HCT116 (cell line): ENCODE measurements around the gene STK24. TPM values are rescaled to one million over a fixed set of nuclear protein-coding genes. Genes with fewer than 3 reads are reported as not detected.

Experiments
- ATAC-seq: fragments of 200-7000 bp; cut with Tn5 transposase; 2 replicates; pipeline ENCODE4 v1.9.1; 2020; ENCODE audit warnings: mild to moderate bottlenecking, moderate library complexity
- BruUV-seq: library from RNA; stranded (reverse); fragments of 400-500 nt; replicated peaks from 2 replicates; lab custom pipeline; 2021; lab: Mats Ljungman, UMichigan
- CTCF ChIA-PET: fragments of 300-600 bp; sonication (Branson Sonifier 250); formaldehyde crosslinking; loops from one replicate; lab custom pipeline; 2021; ENCODE audit warnings: antibody characterized with exemption; lab: Charles Lee
- POLR2A ChIA-PET: fragments of 300-600, 350-600 bp; sonication (Branson Sonifier 250); formaldehyde crosslinking; loops from one replicate; lab custom pipeline; 2021; ENCODE audit warnings: antibody characterized with exemption; lab: Charles Lee
- RAD21 ChIA-PET, 2 experiments: fragments of 300-600 bp; sonication (Branson Sonifier 250); formaldehyde crosslinking; loops; one replicate each; lab custom pipeline; 2023; ENCODE audit warnings: low total read pairs in 2 of 2; ENCODE audit not compliant: uncharacterized antibody in 2 of 2, unreplicated experiment in 2 of 2, low non-redundant PET in 1 of 2; lab: Charles Lee
- DNase-seq: peaks from one replicate; pipeline ENCODE4 v3.0.0-alpha.2; 2010; ENCODE audit warnings: low read depth, low spot score
- H2AFZ ChIP-seq: fragments of 200-600 bp; shearing (Covaris generic), sonication (generic); 2 replicates; pipeline ENCODE4 v1.6.1; 2017; ENCODE audit warnings: low read depth, mixed run types, mixed read lengths, antibody characterized with exemption, low read length; ENCODE audit not compliant: poor library complexity, severe bottlenecking
- H3K27ac ChIP-seq: 2 replicates; pipeline ENCODE4 v1.5.1; 2012; ENCODE audit warnings: low read depth, low read length
- H3K27me3 ChIP-seq: fragments of 200-600 bp; sonication (generic); 2 replicates; pipeline ENCODE4 v1.6.1; 2016; ENCODE audit warnings: mixed run types, low read length, mixed read lengths; ENCODE audit not compliant: insufficient read depth
- H3K36me3 ChIP-seq, 2 experiments: fragments of 200-500 bp in 1 of 2; fragments of 200-600 bp in 1 of 2; sonication (Bioruptor generic) in 1 of 2; sonication (generic) in 1 of 2; 2 replicates each; pipeline versions ENCODE4 v1.5.1 to v1.6.1; 2014 to 2016; ENCODE audit warnings: low read length in 2 of 2, inconsistent platforms in 1 of 2, mixed read lengths in 1 of 2, mixed run types in 1 of 2; ENCODE audit not compliant: insufficient read depth in 2 of 2, control insufficient read depth in 1 of 2
- H3K4me1 ChIP-seq, 2 experiments: fragments of 200-600 bp in 1 of 2; sonication (generic) in 1 of 2; 2 replicates each; pipeline versions ENCODE4 v1.5.1 to v1.6.1; 2012 to 2017; ENCODE audit warnings: low read length in 2 of 2, inconsistent platforms in 1 of 2, mild to moderate bottlenecking in 1 of 2, mixed read lengths in 1 of 2, mixed run types in 1 of 2, moderate library complexity in 1 of 2; ENCODE audit not compliant: insufficient read depth in 2 of 2, control insufficient read depth in 1 of 2
- H3K4me2 ChIP-seq: fragments of 200-600 bp; sonication (generic); 2 replicates; pipeline ENCODE4 v1.6.1; 2017; ENCODE audit warnings: mixed run types, low read length, mixed read lengths
- H3K4me3 ChIP-seq, 2 experiments: fragments of 200-600 bp in 1 of 2; sonication (generic) in 1 of 2; replicated peaks in 1 of 2; 2 replicates each; pipeline ENCODE4 v1.5.1; 2011 to 2016; ENCODE audit warnings: low read length in 2 of 2, control low read depth in 1 of 2, low read depth in 1 of 2, mild to moderate bottlenecking in 1 of 2, mixed read lengths in 1 of 2, mixed run types in 1 of 2
- H3K79me2 ChIP-seq: fragments of 200-600 bp; sonication (generic); 2 replicates; pipeline ENCODE4 v1.6.1; 2017; ENCODE audit warnings: mild to moderate bottlenecking, mixed run types, low read length, moderate library complexity, mixed read lengths; ENCODE audit not compliant: insufficient read depth
- H3K9ac ChIP-seq: fragments of 200-600 bp; sonication (generic); 2 replicates; pipeline ENCODE4 v1.6.1; 2016; ENCODE audit warnings: low read length, mixed read lengths
- H3K9me2 ChIP-seq: fragments of 200-600 bp; sonication (generic), shearing (Covaris generic); 2 replicates; pipeline ENCODE4 v1.6.1; 2017; ENCODE audit warnings: mixed run types, mild to moderate bottlenecking, moderate library complexity; ENCODE audit not compliant: insufficient read depth
- H3K9me3 ChIP-seq, 2 experiments: fragments of 200-500 bp in 1 of 2; fragments of 200-600 bp in 1 of 2; sonication (Bioruptor generic) in 1 of 2; sonication (generic) in 1 of 2; 2 replicates each; pipeline ENCODE4 v1.6.1; 2014 to 2017; ENCODE audit warnings: low read length in 2 of 2, mixed read lengths in 2 of 2, inconsistent platforms in 1 of 2, low read depth in 1 of 2, mild to moderate bottlenecking in 1 of 2, mixed run types in 1 of 2, moderate library complexity in 1 of 2; ENCODE audit not compliant: control insufficient read depth in 1 of 2, insufficient read depth in 1 of 2
- H4K20me1 ChIP-seq: fragments of 200-600 bp; sonication (generic), shearing (Covaris generic); 2 replicates; pipeline ENCODE4 v1.6.1; 2017; ENCODE audit warnings: mixed run types, mild to moderate bottlenecking, moderate library complexity; ENCODE audit not compliant: insufficient read depth
- CBX3 ChIP-seq: IDR thresholded peaks from 2 replicates; pipeline ENCODE4 v1.6.1; 2012; ENCODE audit warnings: low read depth
- CEBPB ChIP-seq: IDR thresholded peaks from 2 replicates; pipeline ENCODE4 v1.6.1; 2012; ENCODE audit warnings: low read depth
- EGR1 ChIP-seq: IDR thresholded peaks from 2 replicates; pipeline ENCODE4 v1.6.1; 2012; ENCODE audit warnings: low read depth
- ELF1 ChIP-seq: IDR thresholded peaks from 2 replicates; pipeline ENCODE4 v1.6.1; 2012; ENCODE audit warnings: low read depth, borderline replicate concordance
- EZH2 ChIP-seq: fragments of 200-600 bp; sonication (generic); IDR thresholded peaks from 2 replicates; pipeline ENCODE4 v1.6.1; 2017; ENCODE audit warnings: antibody characterized with exemption, mixed run types
- EZH2phosphoT487 ChIP-seq: fragments of 200-600 bp; IDR thresholded peaks from 2 replicates; pipeline ENCODE4 v1.6.1; 2018; ENCODE audit warnings: antibody characterized with exemption, borderline replicate concordance
- FOSL1 ChIP-seq: IDR thresholded peaks from 2 replicates; pipeline ENCODE4 v1.6.1; 2012; ENCODE audit warnings: low read depth
- JUND ChIP-seq: IDR thresholded peaks from 2 replicates; pipeline ENCODE4 v1.6.1; 2012
- POLR2A ChIP-seq: IDR thresholded peaks from 2 replicates; pipeline ENCODE4 v1.7.0; 2011; ENCODE audit warnings: borderline replicate concordance; ENCODE audit not compliant: insufficient read depth, insufficient read length; ENCODE audit errors: extremely low read depth
- POLR2AphosphoS5 ChIP-seq: IDR thresholded peaks from 2 replicates; pipeline ENCODE4 v1.6.1; 2011; ENCODE audit warnings: mild to moderate bottlenecking, low read depth, low read length, moderate library complexity
- RAD21 ChIP-seq: IDR thresholded peaks from 2 replicates; pipeline ENCODE4 v1.6.1; 2012; ENCODE audit warnings: low read depth, mild to moderate bottlenecking
- SIN3A ChIP-seq: IDR thresholded peaks from 2 replicates; pipeline ENCODE4 v1.6.1; 2012; ENCODE audit warnings: low read depth
- SP1 ChIP-seq: IDR thresholded peaks from 2 replicates; pipeline ENCODE4 v1.6.1; 2012; ENCODE audit warnings: low read depth
- SRF ChIP-seq: IDR thresholded peaks from 2 replicates; pipeline ENCODE4 v1.6.1; 2012; ENCODE audit warnings: low read depth
- ZFX ChIP-seq: fragments of 450-650 bp; IDR thresholded peaks from 2 replicates; pipeline ENCODE4 v1.6.1; 2017
- ZNF274 ChIP-seq: fragments of 200-500 bp; sonication (Bioruptor generic); IDR thresholded peaks from 2 replicates; pipeline ENCODE4 v1.6.1; 2014; ENCODE audit warnings: mild to moderate bottlenecking, low read depth, low read length, inconsistent platforms
- intact Hi-C: fragments of 100-400 bp; cut with micrococcal nuclease; formaldehyde crosslinking; loops from 2 replicates; pipeline ENCODE4 v1.10.0; 2022
- total RNA-seq: library from RNA; stranded (reverse); gene quantifications from one replicate; pipeline ENCODE4 v1.2.1, GENCODE V29; 2021; ENCODE audit not compliant: unreplicated experiment
- TF ChIP-seq, protein P1 (sequence below): IDR thresholded peaks from 2 replicates; pipeline ENCODE4 v1.6.1; 2012
- TF ChIP-seq, protein P2 (sequence below): IDR thresholded peaks from 2 replicates; pipeline ENCODE4 v1.6.1; 2011; ENCODE audit warnings: mild to moderate bottlenecking, low read length, moderate library complexity; ENCODE audit not compliant: insufficient replicate concordance; ENCODE audit errors: extremely low read depth
- TF ChIP-seq, protein P3 (sequence below), 3 experiments: fragments of 200-600 bp in 1 of 3; sonication (generic) in 1 of 3; IDR thresholded peaks in 2 of 3; conservative IDR thresholded peaks in 1 of 3; 2 replicates each; pipeline ENCODE4 v1.5.1; 2012 to 2017; ENCODE audit warnings: low read depth in 2 of 3, low read length in 2 of 3, antibody characterized with exemption in 1 of 3, borderline replicate concordance in 1 of 3, control low read depth in 1 of 3, mild to moderate bottlenecking in 1 of 3, mixed read lengths in 1 of 3, mixed run types in 1 of 3, moderate library complexity in 1 of 3; ENCODE audit not compliant: insufficient read depth in 1 of 3
- TF ChIP-seq, protein P4 (sequence below): IDR thresholded peaks from 2 replicates; pipeline ENCODE4 v1.6.1; 2012; ENCODE audit warnings: low read depth

The STK24 gene
- total RNA-seq, 1 experiment from 2014 or later = 137 TPM

DNA sequence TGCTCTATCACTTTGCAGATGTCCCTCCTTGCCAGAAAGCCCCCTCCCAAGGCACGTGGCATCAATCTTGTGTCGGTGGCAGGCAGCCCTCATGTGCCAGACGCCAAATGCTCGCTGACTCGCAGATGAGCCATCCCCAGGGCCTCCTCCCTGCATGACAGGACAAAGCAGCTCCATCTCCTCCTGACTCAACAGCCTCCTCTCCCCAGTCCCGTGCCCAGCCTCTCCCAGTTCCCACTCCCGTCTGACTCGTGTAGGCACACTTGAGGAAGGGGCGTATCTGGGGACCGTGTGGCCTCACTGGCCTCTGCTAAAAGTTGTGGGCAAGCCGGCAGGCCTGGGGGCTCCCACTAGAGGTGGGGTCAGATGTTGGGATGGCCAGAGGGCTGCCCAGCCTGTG, 133.6 kb downstream of the STK24 start:
- H3K36me3 ChIP-seq = peaks cover 0 to 5% of the 10 kb centered on the region in 2 experiments; a peak in 1 of 4 replicates
- BruUV-seq = no TSS peak
- no peak overlapping the region; the same call in 1 of the 2 replicates for H3K27ac ChIP-seq
- H3K79me2 ChIP-seq = no peaks in the 10 kb centered on the region
- H4K20me1 ChIP-seq = no peaks in the 10 kb centered on the region
- peak overlapping the region; percentile 52 for H3K4me2 ChIP-seq
- no peaks in the 10 kb centered on the region for H3K9me3 ChIP-seq
- CTCF ChIA-PET = interaction anchor here (1.1 kb wide), 1 partner anchor 230 kb away, joined by 5 read pairs; no protein-coding TSS in a partner anchor
- H3K27me3 ChIP-seq = no peaks in the 10 kb centered on the region
- POLR2A ChIA-PET = no interaction called here
- H3K4me3 ChIP-seq = no peak overlapping the region
- intact Hi-C loops = no loop called here
- peak overlapping the region; percentile 48 for H3K9ac ChIP-seq
- RAD21 ChIA-PET = interaction anchor here in 1 of 2 experiments (2.1 kb wide), 1 partner anchor 210 kb away, joined by 6 read pairs; no protein-coding TSS in a partner anchor
- TF ChIP-seq RAD21 (no peak), CBX3 (no peak), ZNF274 (no peak), EGR1 (no peak), SP1 (no peak), POLR2AphosphoS5 (no peak), SRF (no peak), CEBPB (no peak), EZH2 (no peak), ELF1 (no peak), JUND (no peak), ZFX (no peak), FOSL1 (no peak), POLR2A (no peak), EZH2phosphoT487 (no peak), SIN3A (no peak)
- TF ChIP-seq, protein P1, sequence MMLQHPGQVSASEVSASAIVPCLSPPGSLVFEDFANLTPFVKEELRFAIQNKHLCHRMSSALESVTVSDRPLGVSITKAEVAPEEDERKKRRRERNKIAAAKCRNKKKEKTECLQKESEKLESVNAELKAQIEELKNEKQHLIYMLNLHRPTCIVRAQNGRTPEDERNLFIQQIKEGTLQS = no peak
- TF ChIP-seq, protein P2, sequence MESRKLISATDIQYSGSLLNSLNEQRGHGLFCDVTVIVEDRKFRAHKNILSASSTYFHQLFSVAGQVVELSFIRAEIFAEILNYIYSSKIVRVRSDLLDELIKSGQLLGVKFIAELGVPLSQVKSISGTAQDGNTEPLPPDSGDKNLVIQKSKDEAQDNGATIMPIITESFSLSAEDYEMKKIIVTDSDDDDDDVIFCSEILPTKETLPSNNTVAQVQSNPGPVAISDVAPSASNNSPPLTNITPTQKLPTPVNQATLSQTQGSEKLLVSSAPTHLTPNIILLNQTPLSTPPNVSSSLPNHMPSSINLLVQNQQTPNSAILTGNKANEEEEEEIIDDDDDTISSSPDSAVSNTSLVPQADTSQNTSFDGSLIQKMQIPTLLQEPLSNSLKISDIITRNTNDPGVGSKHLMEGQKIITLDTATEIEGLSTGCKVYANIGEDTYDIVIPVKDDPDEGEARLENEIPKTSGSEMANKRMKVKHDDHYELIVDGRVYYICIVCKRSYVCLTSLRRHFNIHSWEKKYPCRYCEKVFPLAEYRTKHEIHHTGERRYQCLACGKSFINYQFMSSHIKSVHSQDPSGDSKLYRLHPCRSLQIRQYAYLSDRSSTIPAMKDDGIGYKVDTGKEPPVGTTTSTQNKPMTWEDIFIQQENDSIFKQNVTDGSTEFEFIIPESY = no peak
- TF ChIP-seq, protein P3, sequence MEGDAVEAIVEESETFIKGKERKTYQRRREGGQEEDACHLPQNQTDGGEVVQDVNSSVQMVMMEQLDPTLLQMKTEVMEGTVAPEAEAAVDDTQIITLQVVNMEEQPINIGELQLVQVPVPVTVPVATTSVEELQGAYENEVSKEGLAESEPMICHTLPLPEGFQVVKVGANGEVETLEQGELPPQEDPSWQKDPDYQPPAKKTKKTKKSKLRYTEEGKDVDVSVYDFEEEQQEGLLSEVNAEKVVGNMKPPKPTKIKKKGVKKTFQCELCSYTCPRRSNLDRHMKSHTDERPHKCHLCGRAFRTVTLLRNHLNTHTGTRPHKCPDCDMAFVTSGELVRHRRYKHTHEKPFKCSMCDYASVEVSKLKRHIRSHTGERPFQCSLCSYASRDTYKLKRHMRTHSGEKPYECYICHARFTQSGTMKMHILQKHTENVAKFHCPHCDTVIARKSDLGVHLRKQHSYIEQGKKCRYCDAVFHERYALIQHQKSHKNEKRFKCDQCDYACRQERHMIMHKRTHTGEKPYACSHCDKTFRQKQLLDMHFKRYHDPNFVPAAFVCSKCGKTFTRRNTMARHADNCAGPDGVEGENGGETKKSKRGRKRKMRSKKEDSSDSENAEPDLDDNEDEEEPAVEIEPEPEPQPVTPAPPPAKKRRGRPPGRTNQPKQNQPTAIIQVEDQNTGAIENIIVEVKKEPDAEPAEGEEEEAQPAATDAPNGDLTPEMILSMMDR (IDR thresholded peaks at IDR 0.05 in 2 of 3, conservative IDR thresholded peaks at IDR 0.05 in 1 of 3; ENCODE audit: borderline replicate concordance in 1 of 3, insufficient read depth in 1 of 3, low read depth in 2 of 3, low read length in 2 of 3) = no peak
- TF ChIP-seq, protein P4, sequence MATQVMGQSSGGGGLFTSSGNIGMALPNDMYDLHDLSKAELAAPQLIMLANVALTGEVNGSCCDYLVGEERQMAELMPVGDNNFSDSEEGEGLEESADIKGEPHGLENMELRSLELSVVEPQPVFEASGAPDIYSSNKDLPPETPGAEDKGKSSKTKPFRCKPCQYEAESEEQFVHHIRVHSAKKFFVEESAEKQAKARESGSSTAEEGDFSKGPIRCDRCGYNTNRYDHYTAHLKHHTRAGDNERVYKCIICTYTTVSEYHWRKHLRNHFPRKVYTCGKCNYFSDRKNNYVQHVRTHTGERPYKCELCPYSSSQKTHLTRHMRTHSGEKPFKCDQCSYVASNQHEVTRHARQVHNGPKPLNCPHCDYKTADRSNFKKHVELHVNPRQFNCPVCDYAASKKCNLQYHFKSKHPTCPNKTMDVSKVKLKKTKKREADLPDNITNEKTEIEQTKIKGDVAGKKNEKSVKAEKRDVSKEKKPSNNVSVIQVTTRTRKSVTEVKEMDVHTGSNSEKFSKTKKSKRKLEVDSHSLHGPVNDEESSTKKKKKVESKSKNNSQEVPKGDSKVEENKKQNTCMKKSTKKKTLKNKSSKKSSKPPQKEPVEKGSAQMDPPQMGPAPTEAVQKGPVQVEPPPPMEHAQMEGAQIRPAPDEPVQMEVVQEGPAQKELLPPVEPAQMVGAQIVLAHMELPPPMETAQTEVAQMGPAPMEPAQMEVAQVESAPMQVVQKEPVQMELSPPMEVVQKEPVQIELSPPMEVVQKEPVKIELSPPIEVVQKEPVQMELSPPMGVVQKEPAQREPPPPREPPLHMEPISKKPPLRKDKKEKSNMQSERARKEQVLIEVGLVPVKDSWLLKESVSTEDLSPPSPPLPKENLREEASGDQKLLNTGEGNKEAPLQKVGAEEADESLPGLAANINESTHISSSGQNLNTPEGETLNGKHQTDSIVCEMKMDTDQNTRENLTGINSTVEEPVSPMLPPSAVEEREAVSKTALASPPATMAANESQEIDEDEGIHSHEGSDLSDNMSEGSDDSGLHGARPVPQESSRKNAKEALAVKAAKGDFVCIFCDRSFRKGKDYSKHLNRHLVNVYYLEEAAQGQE = no peak
- H3K4me1 ChIP-seq = peaks cover 0 to 35% of the 10 kb centered on the region in 2 experiments; a peak in 2 of 4 replicates
- H3K9me2 ChIP-seq = no peaks in the 10 kb centered on the region
- ATAC-seq (peak; percentile 37; the same call in 1 of the 2 replicates), DNase-seq (no peak)
- no peak overlapping the region for H2AFZ ChIP-seq
